ENCODE data around the gene FGF18.
"Not testable (repeated sequence)": the region's sequence is repeated elsewhere in the genome, so short reads cannot be mapped to it uniquely, and the experiment has no call there.

- not testable (repeated sequence) for TF ChIP-seq POLR2AphosphoS5 (IDR thresholded peaks at IDR 0.05; ENCODE audit: insufficient read depth, low read depth, low read length); CTCF (IDR thresholded peaks at IDR 0.05; ENCODE audit: extremely low read depth in 1 of 2, insufficient read depth in 1 of 2, low read depth in 1 of 2, low read length in 2 of 2); GATA2 (IDR thresholded peaks at IDR 0.05; ENCODE audit: insufficient read depth, insufficient read length, low read depth, low read length)
Observed at GRCh38 chr5:171384416-171384815, 35.0 kb upstream of the FGF18 start.

Measured in endothelial cell of umbilical vein (primary cell).